ENCODE measurements around the gene MGAT4B.

GRCh38 chr5:179840766-179841165 is 34.1 kb upstream of the MGAT4B start:
- TF ChIP-seq CTCF (conservative IDR thresholded peaks at IDR 0.05; ENCODE audit: low read depth, low read length): no peak
- no peak for TF ChIP-seq BHLHE40 (IDR thresholded peaks at IDR 0.05; ENCODE audit: low read depth, low read length)

All from IMR-90 (cell line).